H1 (cell line): ENCODE results near the gene CORIN. TPM values are rescaled to one million over a fixed set of nuclear protein-coding genes. Genes with fewer than 3 reads are reported as not detected.
A peak's percentile ranks its signal among the peaks of the same experiment; 100 is the strongest.
"Not testable (repeated sequence)": the region's sequence is repeated elsewhere in the genome, so short reads cannot be mapped to it uniquely, and the experiment has no call there.

Experiments
- CTCF ChIA-PET: fragments of 300-600 bp; sonication (Branson Sonifier 250); formaldehyde crosslinking; loops from one replicate; lab custom pipeline; 2021; ENCODE audit not compliant: partially characterized antibody; lab: Charles Lee
- POLR2A ChIA-PET: fragments of 300-600 bp; sonication (Branson Sonifier 250); formaldehyde crosslinking; loops from one replicate; lab custom pipeline; 2021; ENCODE audit warnings: inconsistent platforms; ENCODE audit not compliant: partially characterized antibody; lab: Charles Lee
- DNase-seq, 2 experiments: peaks; one replicate each; pipeline versions ENCODE4 v3.0.0 to v3.0.0-alpha.2; 2010 to 2022; ENCODE audit warnings: low spot score in 2 of 2, low read depth in 1 of 2, mixed read lengths in 1 of 2
- FAIRE-seq: peaks from 2 replicates; lab custom pipeline; 2011; peaks lifted over from hg19 to GRCh38; lab: Jason Lieb, UNC
- H2AFZ ChIP-seq: 2 replicates; pipeline ENCODE4 v1.8.1; 2012; ENCODE audit warnings: low read length, inconsistent platforms
- H2AK5ac ChIP-seq: 2 replicates; pipeline ENCODE4 v1.6.1; 2013; ENCODE audit warnings: low read depth, low read length
- H2BK120ac ChIP-seq: replicated peaks from 2 replicates; pipeline ENCODE3; 2013; ENCODE audit warnings: low read depth, low read length, inconsistent platforms
- H2BK12ac ChIP-seq: 2 replicates; pipeline ENCODE4 v1.6.1; 2013; ENCODE audit warnings: low read depth, low read length
- H2BK15ac ChIP-seq: 2 replicates; pipeline ENCODE4 v1.6.1; 2013; ENCODE audit warnings: low read length
- H2BK20ac ChIP-seq: 2 replicates; pipeline ENCODE4 v1.6.1; 2013; ENCODE audit warnings: low read length
- H2BK5ac ChIP-seq: 2 replicates; pipeline ENCODE4 v1.6.1; 2013; ENCODE audit warnings: low read depth, low read length
- H3K14ac ChIP-seq: 2 replicates; pipeline ENCODE4 v1.6.1; 2013; ENCODE audit warnings: inconsistent platforms; ENCODE audit not compliant: insufficient read length
- H3K18ac ChIP-seq: 2 replicates; pipeline ENCODE4 v1.6.1; 2013; ENCODE audit warnings: low read length; ENCODE audit errors: extremely low read depth
- H3K23ac ChIP-seq: 2 replicates; pipeline ENCODE4 v1.6.1; 2013; ENCODE audit warnings: inconsistent platforms; ENCODE audit not compliant: insufficient read length
- H3K23me2 ChIP-seq: 2 replicates; pipeline ENCODE4 v1.6.1; 2013; ENCODE audit warnings: low read depth, low read length
- H3K27ac ChIP-seq: 2 replicates; pipeline ENCODE4 v1.6.1; 2011; ENCODE audit warnings: low read depth, low read length, inconsistent platforms
- H3K27me3 ChIP-seq, 4 experiments: replicated peaks in 1 of 4; 1 replicate in 1 of 4; 2 replicates in 3 of 4; pipeline versions ENCODE4 v1.6.1 to v1.8.1; 2011 to 2013; ENCODE audit warnings: low read length in 3 of 4, mild to moderate bottlenecking in 3 of 4, inconsistent platforms in 2 of 4, mixed read lengths in 2 of 4, moderate library complexity in 1 of 4; ENCODE audit not compliant: control insufficient read depth in 3 of 4, insufficient read depth in 3 of 4; ENCODE audit errors: extremely low read depth in 1 of 4
- H3K36me3 ChIP-seq, 4 experiments: 2 replicates each; pipeline versions ENCODE4 v1.6.1 to v1.8.1; 2011 to 2013; ENCODE audit warnings: mild to moderate bottlenecking in 4 of 4, low read length in 3 of 4, moderate library complexity in 2 of 4, control low read depth in 1 of 4, inconsistent platforms in 1 of 4; ENCODE audit not compliant: insufficient read depth in 4 of 4, control insufficient read depth in 2 of 4
- H3K4ac ChIP-seq: replicated peaks from 2 replicates; pipeline ENCODE3; 2013; ENCODE audit warnings: low read length, low read depth, mixed read lengths, inconsistent platforms; ENCODE audit not compliant: insufficient read length
- H3K4me1 ChIP-seq, 4 experiments: replicated peaks in 1 of 4; 1 replicate in 1 of 4; 2 replicates in 3 of 4; pipeline versions ENCODE4 v1.6.1 to v1.8.1; 2011 to 2013; ENCODE audit warnings: low read length in 3 of 4, inconsistent platforms in 2 of 4, mixed read lengths in 1 of 4; ENCODE audit not compliant: insufficient read depth in 4 of 4, control insufficient read depth in 3 of 4
- H3K4me2 ChIP-seq, 2 experiments: 2 replicates each; pipeline versions ENCODE4 v1.6.1 to v1.8.1; 2011 to 2013; ENCODE audit warnings: low read depth in 2 of 2, low read length in 2 of 2, control low read depth in 1 of 2, inconsistent platforms in 1 of 2, mild to moderate bottlenecking in 1 of 2; ENCODE audit not compliant: insufficient read depth in 1 of 2
- H3K4me3 ChIP-seq, 4 experiments: fragments of 200-600, 300-600 bp in 1 of 4; sonication (generic), shearing (Covaris generic), sonication (Bioruptor Twin) in 1 of 4; 2 replicates each; pipeline versions ENCODE4 v1.5.1 to v1.8.1; 2011 to 2016; ENCODE audit warnings: low read length in 4 of 4, low read depth in 3 of 4, control low read depth in 2 of 4, inconsistent platforms in 2 of 4, mild to moderate bottlenecking in 2 of 4, mixed read lengths in 1 of 4, moderate library complexity in 1 of 4; ENCODE audit not compliant: insufficient read depth in 2 of 4; ENCODE audit errors: extremely low read depth in 1 of 4
- H3K56ac ChIP-seq: replicated peaks from 2 replicates; pipeline ENCODE3; 2013; ENCODE audit warnings: low read depth, mild to moderate bottlenecking, mixed read lengths, low read length, inconsistent platforms; ENCODE audit not compliant: insufficient read length
- H3K79me1 ChIP-seq: 2 replicates; pipeline ENCODE4 v1.6.1; 2013; ENCODE audit warnings: low read depth, low read length, control low read depth
- H3K79me2 ChIP-seq, 2 experiments: 2 replicates each; pipeline versions ENCODE4 v1.6.1 to v1.8.1; 2012 to 2013; ENCODE audit warnings: low read length in 2 of 2, mild to moderate bottlenecking in 2 of 2, inconsistent platforms in 1 of 2; ENCODE audit not compliant: insufficient read depth in 2 of 2, control insufficient read depth in 1 of 2
- H3K9ac ChIP-seq, 4 experiments: replicated peaks in 1 of 4; 1 replicate in 1 of 4; 2 replicates in 3 of 4; pipeline versions ENCODE4 v1.6.1 to v1.8.1; 2011 to 2013; ENCODE audit warnings: low read depth in 3 of 4, low read length in 3 of 4, control low read depth in 2 of 4, mild to moderate bottlenecking in 2 of 4, moderate library complexity in 2 of 4, inconsistent platforms in 1 of 4; ENCODE audit errors: extremely low read depth in 1 of 4
- H3K9me3 ChIP-seq, 2 experiments: 2 replicates each; pipeline versions ENCODE4 v1.6.1 to v1.8.1; 2012 to 2013; ENCODE audit warnings: mild to moderate bottlenecking in 2 of 2, moderate library complexity in 2 of 2, control low read depth in 1 of 2, inconsistent platforms in 1 of 2, low read depth in 1 of 2, low read length in 1 of 2, mixed read lengths in 1 of 2; ENCODE audit not compliant: insufficient read depth in 2 of 2
- H4K20me1 ChIP-seq, 2 experiments: replicated peaks in 1 of 2; 2 replicates each; pipeline versions ENCODE3 to v1.8.1; 2011 to 2013; ENCODE audit warnings: inconsistent platforms in 2 of 2, low read length in 2 of 2, mild to moderate bottlenecking in 1 of 2; ENCODE audit not compliant: insufficient read depth in 2 of 2, control insufficient read depth in 1 of 2
- H4K5ac ChIP-seq: 2 replicates; pipeline ENCODE4 v1.6.1; 2013; ENCODE audit warnings: low read length, low read depth, mixed read lengths, inconsistent platforms; ENCODE audit not compliant: insufficient read length
- H4K8ac ChIP-seq: 2 replicates; pipeline ENCODE4 v1.8.0; 2013; ENCODE audit warnings: mild to moderate bottlenecking, moderate library complexity, low read length, inconsistent platforms; ENCODE audit not compliant: insufficient read depth; ENCODE audit errors: extremely low read depth
- H4K91ac ChIP-seq: replicated peaks from 2 replicates; pipeline ENCODE3; 2013; ENCODE audit warnings: low read length, mixed read lengths, inconsistent platforms; ENCODE audit not compliant: insufficient read length
- YY1 ChIP-seq: IDR thresholded peaks from 2 replicates; pipeline ENCODE4 v1.6.1; 2011; ENCODE audit warnings: low read depth, mild to moderate bottlenecking, low read length
- WGBS, 2 experiments: shearing (Covaris generic) in 1 of 2; methylation state at CpG; one replicate each; pipeline versions ENCODE4 v1.1.6 to v1.1.7; 2013 to 2015; ENCODE audit warnings: low lambda C conversion rate in 2 of 2, mixed read lengths in 2 of 2, inconsistent platforms in 1 of 2, low coverage in 1 of 2, missing lambda C conversion rate in 1 of 2; ENCODE audit not compliant: insufficient replicate concordance in 2 of 2, insufficient coverage in 1 of 2, insufficient read length in 1 of 2; ENCODE audit errors: extremely low coverage in 1 of 2, missing lambda C conversion rate in 1 of 2; 5-methylcytosine and 5-hydroxymethylcytosine counted together
- microRNA-seq, 2 experiments: library from miRNA; unstranded; fragments of <30 nt; microRNA quantifications; one replicate each; pipeline versions ENCODE4 to v1.2.0, GENCODE V29; 2016 to 2020; ENCODE audit warnings: borderline microRNAs expressed in 2 of 2, borderline number of aligned reads in 2 of 2, borderline replicate concordance in 1 of 2
- polyA plus RNA-seq, 7 experiments: library from polyadenylated mRNA; depleted of rRNA in 3 of 7; stranded (reverse) in 5 of 7; unstranded in 2 of 7; fragments of >200 nt in 5 of 7; fragments of 200-250 nt in 2 of 7; gene quantifications; 1 replicate in 5 of 7; 2 replicates in 1 of 7; 4 replicates in 1 of 7; pipeline versions ENCODE4 v1.2.1 to v1.2.3, GENCODE V29; 2011 to 2013; ENCODE audit warnings: missing spikeins in 2 of 7, mixed read lengths in 2 of 7
- small RNA-seq: library from polyadenylated mRNA; stranded (forward); fragments of <200 nt; extraction: miRNeasy Mini kit (QIAGEN cat#:217004); gene quantifications from one replicate; pipeline ENCODE3, GENCODE V24; 2013; ENCODE audit not compliant: insufficient read depth
- total RNA-seq: library from RNA; stranded (reverse); fragmentation: NEBNext Ultra II Directional; extraction: Animal tissue kit (Norgen Biotek cat#: 25700); gene quantifications from 2 replicates; pipeline ENCODE4 v1.2.1, GENCODE V29; 2021

CORIN gene
- total and polyA plus RNA-seq, 2 of the 8 experiments (the other 6 are each of a cell fraction or from before 2014, with no cell fraction given) = 0.09 to 0.32 TPM

DNA sequence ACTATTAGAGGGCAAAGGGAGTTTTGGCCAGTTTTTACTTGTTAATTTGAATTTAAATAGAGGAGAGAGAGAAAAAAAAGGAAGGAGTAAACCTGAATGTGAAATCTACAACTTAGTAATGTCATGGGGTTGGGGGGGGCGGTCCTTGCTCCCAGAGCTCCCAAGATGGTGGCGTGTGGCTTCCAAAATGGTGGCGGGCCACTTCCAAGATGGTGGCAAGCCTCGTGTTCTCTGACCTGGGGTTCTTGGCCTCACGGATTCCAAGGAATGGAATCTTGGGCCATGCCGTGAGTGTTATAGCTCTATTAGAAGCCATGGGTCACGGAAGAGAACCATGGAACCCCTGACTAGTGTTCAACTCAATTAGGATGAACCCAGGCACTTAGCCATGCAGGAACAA lies 287.5 kb downstream of the CORIN start:
- POLR2A ChIA-PET, H3K27ac ChIP-seq, H3K27me3 ChIP-seq, H2BK12ac ChIP-seq, H3K4me2 ChIP-seq, H4K20me1 ChIP-seq, H2BK15ac ChIP-seq, H3K79me2 ChIP-seq, H2BK120ac ChIP-seq, H3K23me2 ChIP-seq, H3K14ac ChIP-seq, H2BK5ac ChIP-seq, H2BK20ac ChIP-seq, H3K23ac ChIP-seq, H3K9ac ChIP-seq, H2AK5ac ChIP-seq, H3K79me1 ChIP-seq, DNase-seq, H2AFZ ChIP-seq, H4K5ac ChIP-seq, H3K4ac ChIP-seq, FAIRE-seq, H3K4me1 ChIP-seq, H4K91ac ChIP-seq, H3K56ac ChIP-seq, H3K4me3 ChIP-seq, H3K9me3 ChIP-seq, H4K8ac ChIP-seq, H3K18ac ChIP-seq, H3K36me3 ChIP-seq: not testable (repeated sequence)
- CTCF ChIA-PET = interaction anchor here (0.5 to 2.0 kb wide), 5 partner anchors 9 to 1866 kb away, joined by 3 to 9 read pairs (median 3); no protein-coding TSS in a partner anchor
- peak; percentile 52; the same call in 1 of the 2 replicates for TF ChIP-seq YY1
- WGBS, 2 experiments = 95% methylated on average over 6 of the region's 7 CpGs; no CpG with 5 or more reads in 1 of the 2 experiments

Small RNAs within 50 kb of the gene (microRNA-seq; reads per million reads assigned to microRNA genes)
- 0 reads per million in 2 experiments for gene MIR8053

Small RNAs within 50 kb of the gene (small RNA-seq; reads per million reads assigned to genes)
- not detected for gene MIR8053

Other genes starting within 250 kb of the CORIN start
- 27.7 and 29.5 TPM in 2 replicates for gene NFXL1, start 76.5 kb upstream of the CORIN start, total RNA-seq
- gene NFXL1, start 76.5 kb upstream of the CORIN start, polyA plus RNA-seq (2011; rRNA removed) = 6.7 and 10.0 TPM in 2 replicates
- gene CNGA1, start 178.6 kb upstream of the CORIN start, total RNA-seq = 0.52 and 0.54 TPM in 2 replicates
- gene CNGA1, start 178.6 kb upstream of the CORIN start, polyA plus RNA-seq (2011; rRNA removed) = 0.17 and 0.63 TPM in 2 replicates
- 4.9 and 5.2 TPM in 2 replicates for gene NIPAL1, start 178.7 kb upstream of the CORIN start, total RNA-seq
- gene NIPAL1, start 178.7 kb upstream of the CORIN start, polyA plus RNA-seq (2011; rRNA removed) = 1.4 and 1.7 TPM in 2 replicates